Neural progenitor cell (in vitro differentiated cells): ENCODE measurements around the gene CLCF1. TPM values are rescaled to one million over a fixed set of nuclear protein-coding genes. Genes with fewer than 3 reads are reported as not detected.

Experiments
- DNase-seq: peaks from one replicate; pipeline ENCODE4 v3.0.0-alpha.2; 2016; ENCODE audit warnings: low spot score
- H2AFZ ChIP-seq: fragments of 200-600 bp; sonication (generic); replicated peaks from 2 replicates; pipeline ENCODE4 v1.6.1; 2016; ENCODE audit warnings: antibody characterized with exemption
- H3F3A ChIP-seq: fragments of 200-600 bp; sonication (generic); 2 replicates; pipeline ENCODE4 v1.6.1; 2016; ENCODE audit warnings: antibody characterized with exemption, low read depth
- H3K27ac ChIP-seq: fragments of 200-600 bp; sonication (generic); 2 replicates; pipeline ENCODE4 v1.5.1; 2016; ENCODE audit warnings: mild to moderate bottlenecking
- H3K27me3 ChIP-seq: fragments of 200-600 bp; sonication (generic); 2 replicates; pipeline ENCODE4 v1.6.1; 2016; ENCODE audit warnings: mild to moderate bottlenecking, moderate library complexity
- H3K36me3 ChIP-seq: fragments of 200-600 bp; sonication (generic); 2 replicates; pipeline ENCODE4 v1.5.1; 2016
- H3K4me1 ChIP-seq: fragments of 200-600 bp; sonication (generic); 2 replicates; pipeline ENCODE4 v1.6.1; 2016; ENCODE audit warnings: mixed run types
- H3K4me2 ChIP-seq: fragments of 200-600 bp; sonication (generic); 2 replicates; pipeline ENCODE4 v1.6.1; 2016
- H3K4me3 ChIP-seq: fragments of 200-600 bp; sonication (generic); 2 replicates; pipeline ENCODE4 v1.5.1; 2016
- H3K79me2 ChIP-seq: fragments of 200-600 bp; sonication (generic); 2 replicates; pipeline ENCODE4 v1.6.1; 2016; ENCODE audit warnings: low read depth
- H3K9ac ChIP-seq: fragments of 200-600 bp; sonication (generic); 2 replicates; pipeline ENCODE4 v1.6.1; 2016
- H3K9me3 ChIP-seq: fragments of 200-600 bp; sonication (generic); 2 replicates; pipeline ENCODE4 v1.5.1; 2016; ENCODE audit warnings: low read depth
- H4K20me1 ChIP-seq: fragments of 200-600 bp; sonication (generic); 2 replicates; pipeline ENCODE4 v1.6.1; 2016; ENCODE audit warnings: low read depth
- H3K27ac Mint-ChIP-seq: 3 replicates; pipeline ENCODE4 v1.8.0; 2021; ENCODE audit warnings: mixed read lengths
- H3K27me3 Mint-ChIP-seq: 2 replicates; pipeline ENCODE4 v1.8.0; 2022; ENCODE audit warnings: low read depth, mild to moderate bottlenecking, inconsistent platforms, moderate library complexity, mixed read lengths; ENCODE audit not compliant: insufficient read depth
- H3K36me3 Mint-ChIP-seq: 3 replicates; pipeline ENCODE4 v1.8.0; 2021; ENCODE audit warnings: mixed read lengths
- H3K4me1 Mint-ChIP-seq: 3 replicates; pipeline ENCODE4 v1.8.0; 2021; ENCODE audit warnings: mixed read lengths
- H3K4me3 Mint-ChIP-seq: 3 replicates; pipeline ENCODE4 v1.8.0; 2021; ENCODE audit warnings: mild to moderate bottlenecking, moderate library complexity, mixed read lengths
- H3K9me3 Mint-ChIP-seq: 3 replicates; pipeline ENCODE4 v1.8.0; 2020; ENCODE audit warnings: mixed read lengths
- CTCF ChIP-seq: fragments of 200-600 bp; sonication (generic); IDR thresholded peaks from 2 replicates; pipeline ENCODE4 v1.5.1; 2017; ENCODE audit warnings: antibody characterized with exemption, mild to moderate bottlenecking
- EZH2 ChIP-seq: fragments of 200-600 bp; sonication (generic); IDR thresholded peaks from 2 replicates; pipeline ENCODE4 v1.6.1; 2017; ENCODE audit warnings: antibody characterized with exemption, mild to moderate bottlenecking, moderate library complexity
- EZH2phosphoT487 ChIP-seq: fragments of 200-600 bp; sonication (generic); IDR thresholded peaks from 2 replicates; pipeline ENCODE4 v1.6.1; 2017; ENCODE audit warnings: antibody characterized with exemption
- total RNA-seq: library from RNA; depleted of rRNA; stranded (reverse); fragments of >200 nt; gene quantifications from 2 replicates; pipeline ENCODE4 v1.2.3, GENCODE V29; 2015; ENCODE audit warnings: low replicate concordance

The CLCF1 gene
- total RNA-seq, 1 donor from 2014 or later: 2.0 TPM

- Histone ChIP-seq H3K27ac (no peak overlapping the region), H3K4me1 (peaks cover 13% of the 10 kb centered on the region), H2AFZ (no peak overlapping the region), H3K36me3 (no peaks in the 10 kb centered on the region), H3F3A (peaks cover 9% of the 10 kb centered on the region), H3K9me3 (no peaks in the 10 kb centered on the region), H3K4me2 (no peak overlapping the region), H3K79me2 (peaks cover 16% of the 10 kb centered on the region), H3K4me3 (no peak overlapping the region), H3K27me3 (no peaks in the 10 kb centered on the region), H4K20me1 (peaks cover 8% of the 10 kb centered on the region), H3K9ac (no peak overlapping the region)
- Mint-ChIP-seq H3K4me3 (peak overlapping the region; percentile 27), H3K9me3 (no peaks in the 10 kb centered on the region), H3K27me3 (peaks cover 4% of the 10 kb centered on the region), H3K36me3 (peaks cover 10% of the 10 kb centered on the region), H3K4me1 (peaks cover 25% of the 10 kb centered on the region), H3K27ac (no peak overlapping the region)
- TF ChIP-seq EZH2phosphoT487 (no peak), EZH2 (no peak), CTCF (no peak)
- no peak for DNase-seq
Observed at GRCh38 chr11:67398661-67399563, 25.5 kb upstream of the CLCF1 start.

GRCh38 chr11:67397986-67398660 lies 24.7 kb upstream of the CLCF1 start:
- H3K36me3 ChIP-seq: no peaks in the 10 kb centered on the region
- no peak overlapping the region for H2AFZ ChIP-seq
- H3K9ac ChIP-seq: no peak overlapping the region
- peak overlapping the region; percentile 41 for H3K4me3 Mint-ChIP-seq
- peaks cover 9% of the 10 kb centered on the region for H3F3A ChIP-seq
- H3K79me2 ChIP-seq: peaks cover 16% of the 10 kb centered on the region
- H3K9me3 Mint-ChIP-seq: no peaks in the 10 kb centered on the region
- H3K36me3 Mint-ChIP-seq: peaks cover 10% of the 10 kb centered on the region
- no peak for DNase-seq
- H3K27me3 Mint-ChIP-seq: peaks cover 4% of the 10 kb centered on the region
- H4K20me1 ChIP-seq: peaks cover 8% of the 10 kb centered on the region
- no peak overlapping the region for H3K27ac ChIP-seq
- H3K27ac Mint-ChIP-seq: peak overlapping the region; percentile 69
- H3K4me1 ChIP-seq: peaks cover 7% of the 10 kb centered on the region
- H3K4me3 ChIP-seq: no peak overlapping the region
- peaks cover 21% of the 10 kb centered on the region for H3K4me1 Mint-ChIP-seq
- H3K27me3 ChIP-seq: no peaks in the 10 kb centered on the region
- TF ChIP-seq EZH2 (no peak), CTCF (no peak), EZH2phosphoT487 (no peak)
- no peaks in the 10 kb centered on the region for H3K9me3 ChIP-seq
- no peak overlapping the region for H3K4me2 ChIP-seq

- Mint-ChIP-seq H3K4me1 (peaks cover 22% of the 10 kb centered on the region), H3K4me3 (peak overlapping the region; percentile 41), H3K9me3 (no peaks in the 10 kb centered on the region), H3K27me3 (peaks cover 4% of the 10 kb centered on the region), H3K27ac (peak overlapping the region; percentile 69), H3K36me3 (peaks cover 10% of the 10 kb centered on the region)
- Histone ChIP-seq H3K27ac (no peak overlapping the region), H3K36me3 (no peaks in the 10 kb centered on the region), H3K4me3 (no peak overlapping the region), H3K9ac (no peak overlapping the region), H3K27me3 (no peaks in the 10 kb centered on the region), H4K20me1 (peaks cover 10% of the 10 kb centered on the region), H3K4me1 (peaks cover 9% of the 10 kb centered on the region), H2AFZ (no peak overlapping the region), H3K79me2 (peaks cover 19% of the 10 kb centered on the region), H3F3A (peaks cover 9% of the 10 kb centered on the region), H3K9me3 (no peaks in the 10 kb centered on the region), H3K4me2 (no peak overlapping the region)
- DNase-seq: no peak
- no peak for TF ChIP-seq CTCF
- TF ChIP-seq EZH2phosphoT487: no peak
- TF ChIP-seq EZH2: no peak
Observed at GRCh38 chr11:67397536-67397935, 24.1 kb upstream of the CLCF1 start.
